Psoas muscle (tissue), 8 donors: ENCODE results near the gene IQCN. TPM values are rescaled to one million over a fixed set of nuclear protein-coding genes. Genes with fewer than 3 reads are reported as not detected.

Experiments used
- ATAC-seq, 4 donors: fragments of 200-7000 bp; cut with Tn5 transposase; one replicate each; pipeline ENCODE4 v1.9.1; 2020; ENCODE audit warnings: moderate library complexity in 3 of 4, mild to moderate bottlenecking in 2 of 4
- DNase-seq, 2 donors: peaks; one replicate each; pipeline ENCODE4 v3.0.0-alpha.2; 2020
- H3K27ac ChIP-seq: fragments of 200-600 bp; one replicate; pipeline ENCODE4 v1.8.0; 2022
- H3K27me3 ChIP-seq, 3 donors: fragments of 200-600 bp in 1 of 3; one replicate each; pipeline versions ENCODE4 v1.6.1 to v1.8.0; 2013 to 2022; ENCODE audit warnings: low read length in 2 of 3, mild to moderate bottlenecking in 2 of 3, moderate library complexity in 1 of 3; ENCODE audit not compliant: insufficient read depth in 3 of 3
- H3K36me3 ChIP-seq, 2 donors: fragments of 200-600 bp in 1 of 2; one replicate each; pipeline versions ENCODE4 v1.6.1 to v1.8.0; 2013 to 2022; ENCODE audit warnings: low read depth in 1 of 2, mild to moderate bottlenecking in 1 of 2, moderate library complexity in 1 of 2; ENCODE audit not compliant: insufficient read depth in 1 of 2
- H3K4me1 ChIP-seq: fragments of 200-600 bp; one replicate; pipeline ENCODE4 v1.8.0; 2022
- H3K4me3 ChIP-seq: fragments of 200-600 bp; one replicate; pipeline ENCODE4 v1.8.0; 2022; ENCODE audit warnings: mild to moderate bottlenecking
- H3K9me3 ChIP-seq: fragments of 200-600 bp; one replicate; pipeline ENCODE4 v1.8.0; 2022
- CTCF ChIP-seq: fragments of 200-600 bp; IDR thresholded peaks from one replicate; pipeline ENCODE4 v1.8.0; 2022; ENCODE audit warnings: antibody characterized with exemption
- WGBS, 3 donors: extraction: QIAGEN DNeasy Blood & Tissue Kit; methylation state at CpG; one replicate each; pipeline versions ENCODE4 v1.1.6 to v1.1.7; 2013; 5-methylcytosine and 5-hydroxymethylcytosine counted together
- intact Hi-C, 2 donors: fragments of 100-400 bp; cut with DNase I; formaldehyde crosslinking; loops; one replicate each; pipeline versions ENCODE4 v1.11.0 to v1.14.2; 2022
- polyA plus RNA-seq, 3 donors: library from polyadenylated mRNA; stranded (reverse); fragments of 200-250 nt; gene quantifications; one replicate each; pipeline ENCODE4 v1.2.3, GENCODE V29; 2013
- total RNA-seq, 4 donors: library from RNA; stranded (reverse); fragmentation: NEBNext Ultra II Directional in 2 of 4; extraction: Animal tissue kit (Norgen Biotek cat#: 25700) in 2 of 4; gene quantifications; one replicate each; pipeline versions ENCODE4 v1.2.1 to v1.2.4, GENCODE V29; 2021 to 2023
- donor health status: healthy with polysubstance abuse.
- donor health status: DM: no; HTN: no; CAD: no; lungs with moderate emphysema.
- donor health status: Bipolar disorder and iron deficiency.
- donor health status: healthy.
- donor health status: DM: yes; HTN: yes; CAD: no.
- donor health status: DM: no; HTN: no; CAD: no.
- donor health status: DM: no; HTN: no; CAD: no.
- donor health status: DM: yes; HTN: yes; CAD: no.

The IQCN gene
- total and polyA plus RNA-seq, 7 donors: 0.12 to 1.5 (median 0.39) TPM

GRCh38 chr19:18223860-18224524 is 50.3 kb downstream of the IQCN start:
- H3K4me1 ChIP-seq: peaks cover 27% of the 10 kb centered on the region
- H3K36me3 ChIP-seq: no peaks in the 10 kb centered on the region
- H3K9me3 ChIP-seq: no peaks in the 10 kb centered on the region
- peak; percentile 4 to 29 (median 11) for ATAC-seq
- peak; percentile 49 to 78 for DNase-seq
- H3K4me3 ChIP-seq: peak overlapping the region; percentile 65
- peaks cover 0 to 3% (median 0%) of the 10 kb centered on the region in 3 donors for H3K27me3 ChIP-seq
- TF ChIP-seq CTCF: no peak
- H3K27ac ChIP-seq: peak overlapping the region; percentile 69
- 7% methylated on average over 39 of the region's 39 CpGs for WGBS, 3 donors
- intact Hi-C loops: loop anchor here in 1 of 2 donors (5.0 to 10.0 kb wide), 2 partner anchors 72 to 191 kb away; partner anchors contain the start of genes PIK3R2 and SSBP4

GRCh38 chr19:18221815-18222725 is 52.2 kb downstream of the IQCN start:
- no peaks in the 10 kb centered on the region for H3K36me3 ChIP-seq
- WGBS, 3 donors: 81 to 85% (median 84%) methylated on average over 24 to 25 of the region's 25 CpGs
- intact Hi-C loops: loop anchor here in 1 of 2 donors (5.0 to 10.0 kb wide), 2 partner anchors 70 to 193 kb away; partner anchors contain the start of genes PIK3R2 and SSBP4
- no peak for DNase-seq
- no peak for ATAC-seq
- peaks cover 0 to 3% (median 0%) of the 10 kb centered on the region in 3 donors for H3K27me3 ChIP-seq
- H3K27ac ChIP-seq: no peak overlapping the region
- H3K9me3 ChIP-seq: no peaks in the 10 kb centered on the region
- H3K4me1 ChIP-seq: peaks cover 12% of the 10 kb centered on the region
- no peak for TF ChIP-seq CTCF
- H3K4me3 ChIP-seq: no peak overlapping the region

GRCh38 chr19:18220632-18221275 is 53.5 kb downstream of the IQCN start:
- Histone ChIP-seq H3K36me3 (no peaks in the 10 kb centered on the region), H3K27ac (no peak overlapping the region), H3K9me3 (no peaks in the 10 kb centered on the region), H3K27me3 (peaks cover 0 to 3% (median 0%) of the 10 kb centered on the region in 3 donors), H3K4me1 (peaks cover 6% of the 10 kb centered on the region), H3K4me3 (no peak overlapping the region)
- intact Hi-C loops: loop anchor here in 1 of 2 donors (5.0 to 10.0 kb wide), 2 partner anchors 68 to 194 kb away; partner anchors contain the start of genes PIK3R2 and SSBP4
- WGBS, 3 donors: 7 to 22% (median 9%) methylated on average over 15 to 33 of the region's 33 CpGs
- TF ChIP-seq CTCF: no peak
- DNase-seq (no peak), ATAC-seq (no peak)

GRCh38 chr19:18219911-18220631 is 54.2 kb downstream of the IQCN start:
- Histone ChIP-seq H3K27me3 (peaks cover 0 to 3% (median 0%) of the 10 kb centered on the region in 3 donors), H3K27ac (no peak overlapping the region), H3K36me3 (no peaks in the 10 kb centered on the region), H3K4me3 (no peak overlapping the region), H3K4me1 (peaks cover 5% of the 10 kb centered on the region), H3K9me3 (no peaks in the 10 kb centered on the region)
- intact Hi-C loops: loop anchor here in 1 of 2 donors (5.0 to 10.0 kb wide), 2 partner anchors 68 to 195 kb away; partner anchors contain the start of genes PIK3R2 and SSBP4
- DNase-seq: no peak
- ATAC-seq: no peak
- 59 to 61% (median 61%) methylated on average over 28 of the region's 28 CpGs for WGBS, 3 donors
- TF ChIP-seq CTCF: no peak
